ENCODE measurements around the gene ZNF555.
"Not testable (repeated sequence)": the region's sequence is repeated elsewhere in the genome, so short reads cannot be mapped to it uniquely, and the experiment has no call there.

The ZNF555 gene

DNA sequence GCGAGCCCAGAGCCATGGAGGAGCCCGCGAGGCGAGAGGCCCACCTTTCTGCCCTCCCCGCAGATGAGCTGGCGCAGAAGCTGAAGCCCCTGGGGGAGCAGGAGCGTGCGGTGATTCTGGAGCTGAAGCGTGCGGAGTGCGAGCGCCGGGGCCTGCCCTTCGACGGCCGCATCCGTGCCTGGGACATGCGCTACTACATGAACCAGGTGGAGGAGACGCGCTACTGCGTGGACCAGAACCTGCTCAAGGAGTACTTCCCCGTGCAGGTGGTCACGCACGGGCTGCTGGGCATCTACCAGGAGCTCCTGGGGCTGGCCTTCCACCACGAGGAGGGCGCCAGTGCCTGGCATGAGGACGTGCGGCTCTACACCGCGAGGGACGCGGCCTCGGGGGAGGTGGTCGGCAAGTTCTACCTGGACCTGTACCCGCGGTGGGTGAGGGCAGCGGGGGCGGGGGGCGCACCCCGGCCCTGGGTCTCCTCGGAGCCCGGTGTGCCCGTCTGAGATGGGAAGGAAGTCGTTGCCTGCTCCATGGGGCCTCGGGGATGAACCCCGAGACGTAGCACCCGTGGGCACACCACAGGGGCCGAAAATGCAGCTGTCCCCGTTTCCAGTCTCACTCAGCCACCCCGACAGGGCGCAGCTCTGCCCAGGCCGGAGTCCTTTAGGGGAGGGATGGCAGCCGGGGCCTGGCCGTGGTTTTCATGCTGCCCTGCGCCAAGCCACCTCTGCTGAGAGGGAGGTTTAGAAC is 33.7 kb upstream of the ZNF555 start:
- DNase-seq, result no peak

DNA sequence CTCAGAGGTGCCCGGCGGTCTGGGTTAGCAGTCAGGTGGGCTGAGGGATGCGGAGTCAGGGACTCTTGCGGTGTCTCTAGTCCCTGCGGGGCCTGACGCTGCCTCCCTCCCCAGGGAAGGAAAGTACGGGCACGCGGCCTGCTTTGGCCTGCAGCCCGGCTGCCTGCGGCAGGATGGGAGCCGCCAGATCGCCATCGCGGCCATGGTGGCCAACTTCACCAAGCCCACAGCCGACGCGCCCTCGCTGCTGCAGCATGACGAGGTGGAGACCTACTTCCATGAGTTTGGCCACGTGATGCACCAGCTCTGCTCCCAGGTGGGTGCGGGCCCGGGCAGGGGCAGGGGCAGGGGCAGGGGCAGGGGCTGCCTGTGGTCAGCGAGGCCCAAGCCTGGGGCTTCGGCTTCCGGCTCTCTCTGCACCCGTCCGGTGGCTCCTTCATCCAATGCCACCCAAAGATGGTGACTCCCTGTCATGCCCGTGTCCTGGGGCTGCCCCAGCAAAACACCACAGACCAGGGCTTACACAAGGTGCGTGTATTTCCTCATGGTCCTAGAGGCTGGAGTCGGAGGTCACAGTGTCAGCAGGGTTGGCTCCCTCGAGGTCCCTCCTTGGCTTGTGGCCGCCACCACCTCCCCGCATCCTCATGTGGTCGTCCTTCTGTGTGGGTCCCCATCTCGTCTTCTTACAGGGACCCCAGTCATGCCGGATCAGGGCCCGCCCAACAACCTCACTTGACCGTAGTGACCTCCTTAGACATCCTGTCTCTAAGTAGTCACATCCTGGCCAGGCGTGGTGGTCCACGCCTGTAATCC is 32.9 kb upstream of the ZNF555 start:
- no peak for DNase-seq

DNA sequence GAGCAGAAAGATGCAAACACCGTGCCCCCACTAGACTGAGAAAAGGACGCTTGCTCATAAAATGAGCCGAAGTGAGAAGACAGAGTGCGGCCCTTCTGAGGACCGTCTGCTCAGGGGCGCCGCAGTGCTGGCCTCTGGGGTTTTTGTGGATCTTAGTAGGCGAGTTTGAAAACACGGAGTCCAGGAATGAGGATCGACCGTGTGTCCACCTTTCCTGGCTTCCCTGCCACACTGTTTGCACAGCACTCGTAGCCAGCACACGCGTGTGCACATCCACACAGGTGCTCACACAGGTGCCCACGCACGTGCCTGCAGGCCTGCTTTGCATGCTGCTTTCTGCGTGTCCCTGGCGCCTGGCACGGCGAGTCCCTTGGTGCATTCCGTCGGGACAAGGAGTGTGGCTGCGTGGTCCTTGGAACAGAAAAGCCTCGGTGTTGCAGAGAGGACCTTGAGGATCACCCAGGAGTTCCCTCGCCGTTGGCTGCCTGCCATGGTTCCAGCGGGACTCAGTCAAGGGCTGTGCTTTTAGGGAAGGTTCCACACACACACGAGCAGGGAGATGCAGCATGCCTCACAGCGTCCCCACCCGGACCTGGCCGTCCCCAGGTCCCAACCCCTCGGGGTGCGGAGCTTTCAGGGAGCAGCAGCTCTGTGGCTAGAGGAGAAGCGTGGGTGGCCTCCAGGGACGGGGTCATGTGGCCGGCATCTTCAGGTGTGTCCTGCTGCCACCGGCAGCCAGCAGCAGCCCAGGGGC is 31.7 kb upstream of the ZNF555 start:
- no peak for DNase-seq

DNA sequence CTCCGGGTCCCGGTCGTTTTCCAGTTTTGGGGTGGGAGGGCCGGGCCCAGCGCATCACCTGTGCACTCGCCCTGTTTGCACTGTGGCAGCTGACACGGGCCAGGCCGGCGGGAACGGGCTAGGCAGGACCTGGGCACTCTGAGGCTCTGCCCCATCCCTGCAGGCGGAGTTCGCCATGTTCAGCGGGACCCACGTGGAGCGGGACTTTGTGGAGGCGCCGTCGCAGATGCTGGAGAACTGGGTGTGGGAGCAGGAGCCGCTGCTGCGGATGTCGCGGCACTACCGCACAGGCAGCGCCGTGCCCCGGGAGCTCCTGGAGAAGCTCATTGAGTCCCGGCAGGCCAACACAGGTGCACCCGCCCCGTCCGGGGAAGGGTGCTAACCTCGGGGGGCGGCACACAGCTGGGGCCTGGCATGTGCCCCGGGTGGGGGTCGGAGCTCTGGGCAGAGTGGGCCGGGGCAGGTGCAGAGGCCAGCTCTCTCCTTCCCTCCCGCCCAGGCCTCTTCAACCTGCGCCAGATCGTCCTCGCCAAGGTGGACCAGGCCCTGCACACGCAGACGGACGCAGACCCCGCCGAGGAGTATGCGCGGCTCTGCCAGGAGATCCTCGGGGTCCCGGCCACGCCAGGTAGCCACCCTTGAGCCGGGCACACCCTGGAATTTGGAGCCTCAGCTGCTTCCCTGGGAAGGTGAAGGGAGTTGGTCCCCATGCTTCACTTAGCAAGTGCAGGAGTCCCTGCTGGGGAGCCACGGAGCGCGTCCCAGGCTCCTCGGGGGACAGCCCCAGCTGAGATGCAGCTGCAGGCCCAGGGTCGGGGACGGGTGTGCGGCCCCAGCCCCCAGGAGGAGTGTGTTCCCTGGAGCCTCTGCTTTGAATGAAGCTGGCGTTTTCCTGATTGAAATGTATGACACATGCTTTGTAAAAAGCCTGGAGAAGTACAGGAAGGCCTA is 30.9 kb upstream of the ZNF555 start:
- DNase-seq, result no peak

DNA sequence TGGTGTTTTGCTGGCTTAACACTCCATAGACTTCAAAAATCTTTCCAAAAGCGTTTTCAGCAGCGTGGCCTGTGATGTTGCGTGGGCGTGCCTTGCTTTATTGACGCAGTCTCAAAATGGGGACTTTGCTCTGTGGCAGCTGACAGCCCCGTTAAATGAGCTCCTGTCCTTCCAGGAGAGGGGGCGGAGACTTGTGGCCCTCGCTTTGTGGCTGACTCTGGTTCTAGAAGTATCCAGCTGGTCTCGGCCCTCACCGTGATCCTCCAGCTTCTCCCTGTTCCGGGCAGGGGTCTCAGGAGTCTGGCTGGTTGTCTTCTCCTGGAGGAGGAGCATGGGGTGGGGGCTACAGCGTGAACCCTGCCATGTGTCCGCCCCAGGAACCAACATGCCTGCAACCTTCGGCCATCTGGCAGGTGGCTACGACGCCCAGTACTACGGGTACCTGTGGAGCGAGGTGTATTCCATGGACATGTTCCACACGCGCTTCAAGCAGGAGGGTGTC is 30.0 kb upstream of the ZNF555 start:
- no peak for DNase-seq

DNA sequence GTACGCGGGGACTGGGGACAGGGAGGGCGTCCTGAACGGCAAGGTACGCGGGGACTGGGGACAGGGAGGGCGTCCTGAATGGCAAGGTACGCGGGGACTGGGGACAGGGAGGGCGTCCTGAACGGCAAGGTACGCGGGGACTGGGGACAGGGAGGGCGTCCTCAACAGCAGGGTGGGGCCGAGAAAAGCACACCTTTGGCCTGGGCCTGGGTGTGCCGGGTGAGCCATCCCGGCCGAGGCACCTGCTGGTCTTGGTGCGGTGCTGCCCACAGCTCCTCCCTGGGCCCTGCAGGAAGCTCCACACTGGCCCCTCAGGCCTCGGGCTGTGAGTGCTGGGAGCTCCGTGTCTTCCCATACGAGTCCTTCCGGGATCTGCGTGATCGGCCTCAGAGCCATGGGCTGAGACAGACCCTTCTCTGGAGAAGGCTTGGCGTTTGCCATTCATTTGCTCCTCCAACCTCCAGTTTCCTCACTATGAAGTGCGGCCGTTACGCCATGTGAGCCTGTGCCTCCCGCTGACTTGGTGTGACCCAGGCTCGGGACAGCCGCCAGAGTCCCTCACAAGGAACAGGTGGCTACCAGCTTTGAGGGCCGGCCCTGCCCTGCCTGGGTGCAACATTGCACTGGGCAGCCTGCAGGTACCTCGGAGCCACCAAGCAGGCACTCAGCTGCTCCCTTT is 29.4 kb upstream of the ZNF555 start:
- no peak for DNase-seq

DNA sequence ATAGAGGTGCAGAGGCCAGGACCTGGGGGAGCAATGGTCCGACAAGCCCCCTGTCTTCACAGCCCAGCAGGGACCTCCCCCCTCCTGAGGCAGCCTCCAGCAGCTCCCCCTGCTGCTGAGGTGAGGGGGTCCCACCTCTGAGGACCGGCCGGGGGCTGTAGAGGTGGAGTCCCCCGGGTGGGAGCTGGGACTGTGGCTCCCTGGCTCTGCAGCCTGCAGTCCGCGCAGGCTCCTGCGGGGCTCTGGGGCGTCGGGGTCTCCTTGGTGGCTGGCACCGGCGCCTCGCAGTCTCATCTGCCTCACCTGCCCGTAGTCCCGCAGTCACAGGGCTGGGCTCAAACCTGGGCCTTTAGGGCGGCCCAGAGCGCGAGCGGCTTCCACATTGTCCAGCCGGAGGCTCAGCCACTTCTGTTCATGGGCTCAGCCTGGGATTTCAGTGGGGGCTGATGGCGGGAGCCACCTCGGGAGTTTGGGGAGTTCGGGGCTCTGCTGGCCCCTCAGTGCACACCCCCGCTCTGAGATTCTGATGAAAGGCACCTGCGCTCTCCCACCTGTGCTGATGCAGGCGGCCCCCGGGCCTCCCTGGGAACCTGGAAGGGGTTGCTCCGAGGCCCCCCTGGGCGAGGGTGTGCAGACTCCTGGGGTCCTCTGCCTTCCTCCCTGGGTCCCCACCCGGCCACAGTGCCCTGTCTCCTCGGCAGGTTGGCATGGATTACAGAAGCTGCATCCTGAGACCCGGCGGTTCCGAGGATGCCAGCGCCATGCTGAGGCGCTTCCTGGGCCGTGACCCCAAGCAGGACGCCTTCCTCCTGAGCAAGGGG is 28.7 kb upstream of the ZNF555 start:
- no peak for DNase-seq

DNA sequence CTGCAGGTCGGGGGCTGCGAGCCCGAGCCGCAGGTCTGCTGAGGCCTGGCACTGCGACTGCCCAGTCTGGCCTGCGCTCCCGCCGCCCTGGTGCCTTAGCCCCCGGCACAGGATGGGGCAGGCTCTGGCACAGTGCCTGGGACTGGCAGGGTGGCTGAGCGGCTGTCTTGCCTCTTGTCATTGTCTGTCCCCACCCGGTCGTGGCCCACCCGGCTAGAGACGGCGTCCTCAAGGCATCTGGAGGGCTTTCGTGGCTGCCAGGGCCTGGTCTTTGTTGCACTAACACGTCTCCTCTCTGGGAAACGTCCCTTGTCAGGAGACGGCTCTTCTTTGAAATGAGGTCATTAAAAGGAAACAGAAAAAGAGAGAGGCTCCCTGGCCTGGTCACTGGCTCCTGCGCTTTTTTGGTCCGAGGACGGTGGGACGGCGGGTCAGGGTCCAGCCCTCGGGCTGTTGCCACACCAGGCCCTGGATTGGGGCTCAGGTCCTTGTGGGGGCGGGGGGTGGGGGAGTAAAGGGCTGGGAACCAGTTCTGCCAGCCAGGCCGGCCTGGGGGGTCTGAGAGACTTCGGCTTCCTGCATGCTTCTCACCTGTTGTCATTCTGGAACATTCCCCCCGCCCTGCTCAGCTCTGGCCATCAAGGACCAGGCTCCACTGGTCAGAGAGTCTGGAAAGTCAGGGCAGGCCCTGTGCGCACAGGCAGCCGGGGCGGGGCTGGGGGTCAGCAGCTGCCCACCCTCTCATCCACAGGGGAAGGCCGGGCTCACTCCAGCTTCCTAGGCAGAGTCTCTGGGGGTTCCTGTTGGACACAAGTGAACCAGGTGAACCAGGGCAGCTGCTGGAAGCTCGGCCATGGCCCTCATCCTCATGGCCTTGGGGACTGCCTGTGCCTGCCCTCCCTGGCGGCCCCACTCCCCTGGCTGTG is 27.8 kb upstream of the ZNF555 start:
- DNase-seq, result no peak

DNA sequence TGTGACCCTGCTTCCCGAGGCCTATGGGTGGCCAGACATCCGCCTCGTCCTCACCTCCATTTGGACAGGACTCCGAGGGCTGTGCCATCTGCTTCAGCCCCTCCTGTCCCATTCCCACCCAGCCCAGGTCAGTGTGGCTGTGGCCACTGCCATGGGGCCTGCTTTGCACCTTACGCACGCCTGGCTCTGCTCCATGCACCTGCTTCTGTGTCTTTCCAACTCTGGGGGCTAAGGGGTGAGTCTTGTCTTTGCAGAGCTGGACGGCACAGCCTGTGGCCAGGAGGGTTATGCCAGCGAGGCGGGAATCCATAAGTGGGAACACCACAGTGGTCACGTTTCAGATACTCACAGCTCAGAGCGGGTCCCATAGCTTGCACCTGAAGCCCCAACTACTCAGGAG is 26.8 kb upstream of the ZNF555 start:
- DNase-seq, result no peak

DNA sequence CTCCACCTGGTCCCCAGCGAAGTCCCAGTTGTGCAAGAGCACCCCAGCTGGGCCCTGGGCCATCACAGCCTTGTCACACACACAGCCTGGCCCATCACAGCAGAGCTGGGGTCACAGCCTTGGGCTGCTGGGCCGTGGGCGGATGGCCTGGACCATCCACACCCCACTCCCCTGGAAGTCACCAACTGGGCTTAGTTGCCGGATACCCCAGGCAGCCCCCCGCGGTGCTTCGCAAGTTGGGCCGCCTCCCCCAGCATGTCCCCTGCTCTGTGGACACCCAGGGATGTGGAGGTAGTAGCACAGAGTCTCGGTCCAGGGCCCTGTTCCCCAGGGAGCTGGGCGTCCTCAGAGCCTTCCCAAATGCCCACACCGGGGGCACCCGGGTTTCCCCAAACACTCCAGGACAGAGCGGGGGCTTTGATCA is 26.1 kb upstream of the ZNF555 start:
- no peak for DNase-seq

DNA sequence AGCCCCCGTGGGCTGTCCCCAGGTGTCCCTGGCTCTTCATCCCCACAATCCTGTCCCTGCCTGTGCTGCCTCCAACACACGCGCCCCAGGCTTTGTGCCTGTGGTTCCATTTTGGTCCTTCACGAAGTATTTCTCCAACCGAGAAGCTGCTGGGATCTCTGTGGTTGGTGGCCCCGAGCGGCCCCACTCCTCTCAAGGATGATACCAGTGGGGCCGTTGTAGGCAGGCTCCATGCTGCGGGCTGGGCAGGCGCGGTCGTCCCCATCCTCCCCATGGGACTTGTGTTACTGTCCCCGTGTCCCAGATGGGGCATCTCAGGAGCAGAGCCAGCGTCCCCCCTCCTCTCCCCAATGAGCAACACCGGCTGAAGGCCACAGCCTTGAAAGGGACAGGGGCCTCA is 25.4 kb upstream of the ZNF555 start:
- no peak for DNase-seq

DNA sequence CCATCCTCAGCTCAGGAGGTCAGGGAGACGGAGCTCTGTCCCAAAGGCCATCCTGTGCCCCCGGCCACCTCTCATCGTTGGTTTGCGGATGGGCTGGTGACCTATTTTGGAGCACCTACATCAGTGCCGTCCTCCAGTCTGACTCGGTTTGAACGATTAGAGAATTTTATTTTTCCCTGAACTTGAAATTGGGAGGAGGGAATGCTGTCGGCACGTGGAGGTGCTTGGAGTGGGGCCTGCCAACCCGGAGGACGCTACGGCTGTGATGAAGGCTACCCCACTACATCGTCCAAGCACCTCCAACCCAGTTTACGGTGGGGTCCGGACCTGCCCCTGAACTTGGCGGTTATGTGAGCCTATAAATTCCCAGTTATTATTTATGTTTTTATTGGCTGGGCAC is 24.6 kb upstream of the ZNF555 start:
- DNase-seq, result no peak

DNA sequence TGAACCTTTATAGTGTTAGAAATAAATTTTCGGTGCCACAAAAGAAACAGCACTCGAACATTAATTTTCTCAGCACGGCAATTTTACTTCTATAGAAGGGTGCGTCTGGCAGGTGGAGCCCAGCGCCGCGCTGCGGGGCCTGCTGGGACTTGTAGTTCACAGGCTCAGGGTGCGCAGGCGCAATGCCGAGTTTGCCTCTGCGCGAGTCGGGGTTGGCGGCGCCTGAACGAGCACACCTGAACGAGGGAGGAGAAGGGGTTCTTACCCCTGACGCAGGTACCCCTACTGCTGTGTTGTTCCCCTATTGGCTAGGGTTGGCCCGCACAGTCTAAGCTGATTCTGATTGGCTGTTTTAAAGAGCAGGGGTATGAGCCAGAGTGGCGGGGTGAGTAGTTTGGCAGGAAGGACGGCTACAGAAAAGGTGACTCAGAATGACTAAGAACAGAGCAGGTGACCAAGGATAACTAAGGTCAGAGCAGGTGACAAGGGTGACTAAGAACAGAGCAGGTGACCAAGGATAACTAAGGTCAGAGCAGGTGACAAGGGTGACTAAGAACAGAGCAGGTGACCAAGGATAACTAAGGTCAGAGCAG is 23.9 kb upstream of the ZNF555 start:
- DNase-seq, result not testable (repeated sequence)

DNA sequence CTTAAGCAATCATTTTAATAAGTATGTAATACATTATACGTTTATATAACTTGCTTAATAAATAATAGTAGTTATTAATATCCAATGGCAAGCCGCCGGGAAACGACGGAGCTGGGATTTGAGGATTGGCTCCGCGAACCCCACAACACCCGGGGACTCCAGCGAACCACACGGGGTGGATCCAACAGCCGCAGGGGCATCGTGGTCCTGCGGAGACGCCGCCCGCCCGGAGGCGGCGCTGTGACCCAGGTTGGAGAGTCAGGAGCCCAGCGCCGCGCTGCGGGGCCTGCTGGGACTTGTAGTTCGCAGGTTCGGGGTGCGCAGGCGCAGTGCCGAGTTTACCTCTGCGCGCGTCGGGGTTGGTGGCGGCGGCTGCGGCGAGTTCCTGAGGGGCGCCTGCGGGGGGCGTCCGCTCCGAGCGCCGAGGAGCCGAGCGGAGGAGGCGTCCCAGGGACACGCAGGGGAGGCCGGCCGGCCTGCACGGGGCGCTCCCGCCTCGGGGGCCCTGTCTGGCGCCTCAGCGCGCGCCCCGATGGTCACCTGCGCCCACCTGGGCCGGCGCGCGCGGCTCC is 21.6 kb upstream of the ZNF555 start, which contains the start of gene ZNF554:
TSS of gene ZNF554 (plus strand) at position 329 of the 572 bp plus-strand sequence. CDS start at position 533, 204 bp downstream.
- peak; percentile 92 for DNase-seq

DNA sequence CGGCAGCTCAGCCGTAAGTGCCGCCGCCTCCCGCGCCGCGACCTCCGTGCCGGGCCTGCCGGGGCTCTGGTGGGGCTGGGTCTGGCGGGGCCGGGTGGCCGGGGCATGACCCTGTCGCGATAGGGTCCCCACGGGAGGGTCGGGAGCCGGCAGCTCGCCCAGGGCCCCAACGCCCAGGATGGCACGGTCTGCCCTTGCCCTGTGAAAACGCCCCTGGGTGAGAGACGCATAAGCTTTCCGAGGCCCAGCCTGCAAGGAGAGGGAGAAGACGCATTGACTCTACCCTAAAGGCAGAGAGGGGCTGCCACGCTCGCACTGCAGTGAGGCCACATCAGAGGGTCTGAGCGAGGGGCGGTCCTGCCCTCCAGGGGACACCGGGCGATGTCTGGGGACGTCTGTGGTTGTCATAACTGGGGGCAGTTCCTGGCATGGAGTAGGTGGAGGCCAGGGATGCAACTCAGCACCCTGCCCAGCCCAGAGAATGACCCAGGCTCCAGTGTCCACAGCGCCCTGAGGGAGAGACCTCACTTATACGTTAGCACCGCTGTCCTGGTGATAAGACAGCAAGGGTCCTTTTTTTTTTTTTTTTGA is 21.1 kb upstream of the ZNF555 start:
- DNase-seq, result no peak

DNA sequence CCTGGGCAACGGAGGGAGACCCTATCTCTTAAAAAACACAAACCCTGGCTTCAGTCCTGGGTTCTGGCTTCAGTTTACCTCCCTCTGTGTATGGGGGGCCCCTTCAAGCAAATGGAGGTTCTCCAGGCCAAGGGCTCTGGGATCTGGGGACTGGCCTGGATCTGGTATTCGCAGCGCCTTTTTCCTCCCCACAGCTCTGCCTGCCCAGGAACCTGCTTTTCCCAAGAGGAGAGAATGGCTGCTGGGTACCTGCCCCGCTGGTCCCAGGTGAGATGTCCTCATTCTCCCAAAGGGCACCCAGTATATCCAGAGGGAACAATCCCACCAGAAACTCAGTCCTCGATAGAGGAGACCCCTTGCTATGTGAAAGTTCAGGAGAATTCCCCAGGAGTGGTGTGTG is 18.4 kb upstream of the ZNF555 start:
- no peak for DNase-seq

DNA sequence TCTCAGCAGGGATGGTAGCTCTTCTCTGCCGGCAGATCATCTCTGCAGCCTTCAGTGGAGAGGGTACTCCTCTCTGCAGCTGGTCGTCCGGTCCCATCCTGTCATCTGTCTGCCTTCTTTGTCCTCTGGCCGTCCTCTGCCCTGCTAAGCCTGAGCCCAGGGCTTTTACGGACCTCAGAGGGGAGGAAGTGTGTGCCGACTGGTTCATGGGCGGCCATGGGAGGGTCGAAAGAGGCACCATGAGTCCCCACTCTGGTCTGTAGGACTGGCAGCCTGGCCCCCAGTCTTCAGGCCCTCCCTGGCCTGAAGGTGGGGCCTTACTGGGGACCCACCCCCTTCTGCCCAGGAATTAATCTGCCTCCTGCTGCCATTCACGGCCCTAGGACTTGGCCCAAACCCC is 17.6 kb upstream of the ZNF555 start:
- DNase-seq, result no peak

DNA sequence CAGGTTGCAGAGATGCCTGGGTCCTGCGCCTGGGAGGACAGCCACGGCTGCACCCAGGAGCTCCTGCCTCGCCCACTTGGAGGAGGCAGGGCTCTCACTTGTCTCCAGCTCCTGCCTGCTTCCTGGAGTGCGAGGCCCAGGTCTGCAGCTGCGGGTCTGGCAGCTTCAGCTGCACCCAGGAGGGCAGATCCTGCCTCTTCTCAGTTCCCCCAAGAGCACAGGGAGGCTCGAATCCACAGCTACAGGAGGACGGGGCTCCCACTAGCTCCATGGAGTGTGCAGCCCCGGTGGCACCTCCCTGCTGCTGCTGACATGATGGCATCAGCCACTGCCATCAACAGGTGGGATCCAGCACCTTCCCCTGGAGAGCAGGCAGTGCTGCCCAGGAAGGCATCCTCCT is 17.1 kb upstream of the ZNF555 start:
- DNase-seq, result no peak

Measured in DMS79 treated with DMSO at 0.1 percent for 48 hours (cell line).